Measurements from ENCODE around the gene CISTR.

DNA sequence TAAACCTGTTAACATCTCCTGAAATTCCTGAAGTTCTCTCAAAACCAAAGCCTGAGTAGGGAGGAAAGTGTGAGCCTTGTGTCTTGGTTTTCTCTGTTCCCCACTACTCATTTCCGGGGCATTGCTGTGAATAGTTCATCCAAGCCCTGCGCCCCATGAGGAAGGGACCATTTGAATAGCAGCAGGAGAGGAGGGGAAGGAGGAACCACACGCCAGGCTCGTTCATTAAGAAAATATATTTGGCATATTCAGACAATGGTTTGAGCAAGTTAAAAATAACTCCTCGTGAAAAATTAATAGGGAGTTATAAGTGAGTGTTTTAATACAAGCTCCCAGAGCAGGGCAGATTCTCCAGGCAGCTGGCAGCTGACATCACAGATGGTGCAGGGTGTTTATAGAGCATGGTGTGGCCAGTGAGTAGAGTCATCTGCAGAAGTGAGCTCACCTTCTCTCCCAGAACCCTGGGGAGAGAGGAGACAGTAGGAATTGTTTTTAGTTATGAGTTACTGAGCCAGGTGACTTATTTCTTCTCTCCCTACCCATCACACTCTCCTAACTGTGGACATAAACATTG, 29.5 kb upstream of the CISTR start:
- TF ChIP-seq EZH2 (IDR thresholded peaks at IDR 0.05; ENCODE audit: insufficient read depth, poor library complexity, severe bottlenecking) (no peak), EZH2phosphoT487 (IDR thresholded peaks at IDR 0.05; ENCODE audit: insufficient read depth, low read depth) (no peak)
